NOMO-1 treated with DMSO at 0.1 percent for 48 hours (cell line): ENCODE results near the gene ALG12.
A peak's percentile ranks its signal among the peaks of the same experiment; 100 is the strongest.

Experiments
- DNase-seq: peaks from one replicate; lab custom pipeline; 2025; ENCODE audit not compliant: unreplicated experiment; lab: John Stamatoyannopoulos, UW

The ALG12 gene

GRCh38 chr22:49947296-49947622 lies 29.0 kb upstream of the ALG12 start:
- DNase-seq: no peak

- no peak for DNase-seq
Observed at GRCh38 chr22:49946612-49947295, 28.5 kb upstream of the ALG12 start.

- peak; percentile 35 for DNase-seq
Observed at GRCh38 chr22:49945042-49945794, 27.0 kb upstream of the ALG12 start.

- no peak for DNase-seq
Observed at GRCh38 chr22:49944399-49944891, 26.2 kb upstream of the ALG12 start.

- no peak for DNase-seq
Observed at GRCh38 chr22:49943771-49944398, 25.6 kb upstream of the ALG12 start.

- no peak for DNase-seq
Observed at GRCh38 chr22:49943405-49943765, 25.1 kb upstream of the ALG12 start.

- DNase-seq: no peak
Observed at GRCh38 chr22:49942565-49943404, 24.5 kb upstream of the ALG12 start.

- no peak for DNase-seq
Observed at GRCh38 chr22:49941507-49942316, 23.5 kb upstream of the ALG12 start.

- no peak for DNase-seq
Observed at GRCh38 chr22:49938565-49939136, 20.4 kb upstream of the ALG12 start.

- no peak for DNase-seq
Observed at GRCh38 chr22:49937758-49938564, 19.7 kb upstream of the ALG12 start.

- DNase-seq: no peak
Observed at GRCh38 chr22:49936973-49937757, 18.9 kb upstream of the ALG12 start.

- peak; percentile 83 for DNase-seq
Observed at GRCh38 chr22:49936018-49936972, 18.1 kb upstream of the ALG12 start.

- no peak for DNase-seq
Observed at GRCh38 chr22:49935561-49935960, 17.3 kb upstream of the ALG12 start.

GRCh38 chr22:49934891-49935557 lies 16.8 kb upstream of the ALG12 start:
- DNase-seq: peak; percentile 48

GRCh38 chr22:49934160-49934890 lies 16.1 kb upstream of the ALG12 start:
- peak; percentile 18 for DNase-seq
